ENCODE results near the gene HLCS. TPM values are rescaled to one million over a fixed set of nuclear protein-coding genes. Genes with fewer than 3 reads are reported as not detected.

Gene HLCS
- total RNA-seq, 1 donor from 2014 or later = 15.3 TPM

DNA sequence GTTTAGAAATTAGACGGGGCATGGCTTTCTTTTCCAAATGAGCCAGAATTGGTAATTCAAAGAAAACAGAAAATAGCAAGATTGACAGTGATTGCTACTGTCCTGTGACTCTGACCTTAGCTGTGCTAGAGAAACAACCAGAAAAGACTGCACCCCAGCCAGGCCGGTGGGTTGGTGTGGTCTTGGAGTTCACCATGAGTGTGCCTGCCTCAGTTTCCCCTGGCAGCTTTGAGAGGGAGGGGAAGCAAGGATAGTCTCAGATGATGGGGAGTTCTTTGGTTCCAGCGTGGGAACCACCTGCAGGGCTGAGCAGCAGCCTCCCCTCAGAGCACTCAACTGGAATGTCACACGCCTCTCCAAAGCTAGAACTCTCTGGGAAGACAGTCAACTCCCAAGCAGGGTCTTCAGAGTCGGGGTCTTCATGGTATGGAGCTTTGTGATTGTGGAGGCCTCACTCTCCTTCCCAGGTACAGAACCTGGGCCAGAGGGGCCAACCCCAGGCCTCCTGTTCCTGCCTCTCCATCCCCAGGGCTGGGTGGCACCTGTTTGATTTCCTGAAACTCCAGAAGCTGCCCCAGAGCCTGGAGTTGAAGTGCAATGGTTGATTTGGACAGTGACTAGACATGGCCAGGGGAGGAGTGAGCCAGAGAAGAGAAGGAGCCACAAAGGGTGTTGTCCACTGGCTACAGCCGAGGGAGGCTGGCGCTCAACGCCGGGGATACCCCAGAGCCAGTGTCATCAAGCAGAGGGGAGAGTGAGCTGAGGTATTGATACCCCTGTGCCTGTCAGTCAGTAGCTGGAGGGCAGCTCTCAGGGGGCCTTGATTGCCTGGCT is 231.9 kb downstream of the HLCS start:
- Mint-ChIP-seq H3K27me3 (peaks cover 2% of the 10 kb centered on the region), H3K27ac (no peak overlapping the region), H3K4me3 (no peak overlapping the region), H3K4me1 (no peaks in the 10 kb centered on the region), H3K36me3 (ENCODE audit: low read depth) (no peaks in the 10 kb centered on the region), H3K9me3 (no peaks in the 10 kb centered on the region)
- intact Hi-C loops (cut with micrococcal nuclease) = no loop called here
- DNase-seq = no peak

GRCh38 chr21:36733857-36734256 is 232.6 kb downstream of the HLCS start:
- intact Hi-C loops (cut with micrococcal nuclease) = no loop called here
- no peaks in the 10 kb centered on the region for H3K4me1 Mint-ChIP-seq
- H3K4me3 Mint-ChIP-seq = no peak overlapping the region
- DNase-seq = no peak
- H3K27me3 Mint-ChIP-seq = peaks cover under 1% of the 10 kb centered on the region
- H3K9me3 Mint-ChIP-seq = no peaks in the 10 kb centered on the region
- no peaks in the 10 kb centered on the region for H3K36me3 Mint-ChIP-seq (ENCODE audit: low read depth)
- H3K27ac Mint-ChIP-seq = no peak overlapping the region

DNA sequence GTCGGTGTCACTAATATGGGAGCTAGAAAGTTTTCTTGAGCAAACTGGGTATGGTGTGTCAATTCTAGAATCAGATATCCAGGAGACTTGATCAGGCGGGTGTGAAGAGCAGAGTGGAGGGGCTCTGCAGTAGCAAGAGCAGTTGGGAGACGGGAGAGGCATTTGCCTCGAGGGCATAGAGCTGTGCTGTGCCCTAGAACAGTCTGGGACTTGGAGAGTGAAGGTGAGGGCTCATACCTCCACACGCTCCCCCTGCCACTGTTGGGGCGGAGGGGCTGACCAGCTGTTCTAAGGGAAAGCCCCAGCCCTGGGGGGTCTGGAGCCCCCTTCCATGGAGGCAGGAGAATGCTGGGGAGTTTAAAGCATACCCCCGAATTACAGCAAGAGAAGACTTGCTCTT is 233.7 kb downstream of the HLCS start:
- no peak overlapping the region for H3K4me3 Mint-ChIP-seq
- no peaks in the 10 kb centered on the region for H3K4me1 Mint-ChIP-seq
- no peak overlapping the region for H3K27ac Mint-ChIP-seq
- H3K36me3 Mint-ChIP-seq (ENCODE audit: low read depth) = no peaks in the 10 kb centered on the region
- no peaks in the 10 kb centered on the region for H3K27me3 Mint-ChIP-seq
- H3K9me3 Mint-ChIP-seq = no peaks in the 10 kb centered on the region
- DNase-seq = no peak
- intact Hi-C loops (cut with micrococcal nuclease) = no loop called here

DNA sequence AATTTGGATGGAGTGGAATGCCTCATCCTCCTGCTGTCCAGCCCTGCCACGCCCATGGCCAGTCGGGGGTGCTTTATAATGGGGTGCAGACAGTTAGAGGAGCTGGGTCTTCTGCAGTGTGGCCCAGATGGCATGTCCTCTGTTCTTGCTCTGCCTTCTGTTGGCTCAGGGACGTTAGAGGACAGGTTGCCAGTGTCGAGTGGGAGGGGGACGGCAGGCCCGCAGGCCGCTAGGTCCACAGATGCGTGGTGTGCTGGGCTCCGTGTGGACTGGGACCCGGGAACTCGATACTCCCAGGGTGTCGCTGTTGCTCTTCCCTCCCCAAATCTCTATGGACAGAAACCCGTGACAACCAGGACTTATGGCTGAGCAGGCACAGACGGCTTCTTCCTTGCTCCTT is 234.3 kb downstream of the HLCS start:
- intact Hi-C loops (cut with micrococcal nuclease) = no loop called here
- H3K4me3 Mint-ChIP-seq = no peak overlapping the region
- no peaks in the 10 kb centered on the region for H3K27me3 Mint-ChIP-seq
- DNase-seq = no peak
- no peaks in the 10 kb centered on the region for H3K4me1 Mint-ChIP-seq
- no peaks in the 10 kb centered on the region for H3K9me3 Mint-ChIP-seq
- H3K36me3 Mint-ChIP-seq (ENCODE audit: low read depth) = no peaks in the 10 kb centered on the region
- no peak overlapping the region for H3K27ac Mint-ChIP-seq

GRCh38 chr21:36730291-36731281 is 235.9 kb downstream of the HLCS start:
- no peak for DNase-seq
- Mint-ChIP-seq H3K9me3 (no peaks in the 10 kb centered on the region), H3K27ac (no peak overlapping the region), H3K27me3 (no peaks in the 10 kb centered on the region), H3K4me3 (no peak overlapping the region), H3K36me3 (ENCODE audit: low read depth) (no peaks in the 10 kb centered on the region), H3K4me1 (no peaks in the 10 kb centered on the region)
- intact Hi-C loops (cut with micrococcal nuclease) = no loop called here

GRCh38 chr21:36729310-36729970 is 237.0 kb downstream of the HLCS start:
- no peak for DNase-seq
- intact Hi-C loops (cut with micrococcal nuclease) = no loop called here
- Mint-ChIP-seq H3K4me1 (no peaks in the 10 kb centered on the region), H3K9me3 (no peaks in the 10 kb centered on the region), H3K4me3 (no peak overlapping the region), H3K27ac (no peak overlapping the region), H3K27me3 (no peaks in the 10 kb centered on the region), H3K36me3 (ENCODE audit: low read depth) (no peaks in the 10 kb centered on the region)

DNA sequence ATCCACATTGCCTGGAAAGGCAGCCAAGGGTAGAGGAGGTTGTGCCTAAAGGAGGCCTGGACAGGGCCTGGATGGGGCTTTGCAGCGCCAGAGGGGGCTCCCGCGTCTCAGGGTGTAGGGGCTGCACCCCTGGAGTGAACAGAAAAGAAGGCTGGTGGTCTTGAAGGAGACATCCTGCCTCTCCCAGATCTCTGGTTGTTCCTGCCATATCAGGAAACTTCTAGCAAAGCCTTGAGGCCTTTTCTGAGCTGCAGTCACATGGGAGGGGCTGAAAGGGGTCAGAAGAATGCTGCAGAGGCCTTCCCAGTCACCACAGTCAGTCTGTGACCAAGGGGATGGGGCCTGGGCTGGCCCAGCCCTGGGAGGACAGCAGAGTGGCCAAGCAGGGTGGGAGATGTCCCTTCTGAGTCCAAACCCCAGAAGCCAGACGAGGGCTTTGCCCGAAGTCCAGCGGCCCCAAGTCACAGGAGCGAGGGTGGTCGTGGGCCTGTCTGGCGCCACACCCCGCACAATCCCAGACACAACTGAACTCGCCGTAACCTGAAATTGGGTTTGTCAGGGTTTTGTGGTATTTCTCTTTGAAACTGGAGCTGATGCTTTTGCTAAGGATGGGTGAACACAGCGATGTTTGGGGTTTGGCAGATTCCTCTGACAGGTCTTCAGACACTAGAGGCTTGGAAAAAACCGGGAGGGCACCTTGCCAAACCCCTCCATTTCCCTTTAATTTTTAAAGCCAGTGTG is 237.9 kb downstream of the HLCS start:
- H3K4me1 Mint-ChIP-seq = no peaks in the 10 kb centered on the region
- H3K9me3 Mint-ChIP-seq = no peaks in the 10 kb centered on the region
- H3K27ac Mint-ChIP-seq = no peak overlapping the region
- no peaks in the 10 kb centered on the region for H3K27me3 Mint-ChIP-seq
- no peaks in the 10 kb centered on the region for H3K36me3 Mint-ChIP-seq (ENCODE audit: low read depth)
- no peak for DNase-seq
- H3K4me3 Mint-ChIP-seq = no peak overlapping the region
- intact Hi-C loops (cut with micrococcal nuclease) = no loop called here

DNA sequence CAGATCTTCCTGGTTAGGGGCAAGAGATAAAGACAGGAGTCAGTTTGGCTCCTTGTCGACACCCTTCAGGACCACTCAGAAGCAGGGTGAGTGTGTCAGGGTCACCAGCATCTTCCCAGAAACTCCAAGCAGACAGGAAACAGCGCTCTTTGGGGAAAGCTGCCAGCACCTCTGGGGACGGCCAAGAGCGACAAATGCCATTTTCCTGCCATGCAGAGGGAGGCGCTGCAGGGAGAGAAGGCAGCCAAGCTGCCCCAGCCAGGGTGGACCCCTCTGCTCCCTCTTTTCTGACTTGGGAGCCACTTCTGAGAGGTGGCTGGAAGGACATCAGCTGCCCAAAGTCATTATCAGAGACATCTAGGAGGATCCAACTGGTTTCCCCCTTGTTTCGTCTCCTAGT is 238.6 kb downstream of the HLCS start:
- H3K27me3 Mint-ChIP-seq = no peaks in the 10 kb centered on the region
- H3K27ac Mint-ChIP-seq = no peak overlapping the region
- no peaks in the 10 kb centered on the region for H3K4me1 Mint-ChIP-seq
- no peak for DNase-seq
- no peak overlapping the region for H3K4me3 Mint-ChIP-seq
- no peaks in the 10 kb centered on the region for H3K9me3 Mint-ChIP-seq
- no peaks in the 10 kb centered on the region for H3K36me3 Mint-ChIP-seq (ENCODE audit: low read depth)
- intact Hi-C loops (cut with micrococcal nuclease) = no loop called here

- intact Hi-C loops (cut with micrococcal nuclease) = no loop called here
- no peak overlapping the region for H3K4me3 Mint-ChIP-seq
- no peak overlapping the region for H3K27ac Mint-ChIP-seq
- no peak for DNase-seq
- no peaks in the 10 kb centered on the region for H3K36me3 Mint-ChIP-seq (ENCODE audit: low read depth)
- H3K9me3 Mint-ChIP-seq = no peaks in the 10 kb centered on the region
- H3K4me1 Mint-ChIP-seq = no peaks in the 10 kb centered on the region
- peaks cover under 1% of the 10 kb centered on the region for H3K27me3 Mint-ChIP-seq
Observed at GRCh38 chr21:36725793-36726386, 240.6 kb downstream of the HLCS start.

DNA sequence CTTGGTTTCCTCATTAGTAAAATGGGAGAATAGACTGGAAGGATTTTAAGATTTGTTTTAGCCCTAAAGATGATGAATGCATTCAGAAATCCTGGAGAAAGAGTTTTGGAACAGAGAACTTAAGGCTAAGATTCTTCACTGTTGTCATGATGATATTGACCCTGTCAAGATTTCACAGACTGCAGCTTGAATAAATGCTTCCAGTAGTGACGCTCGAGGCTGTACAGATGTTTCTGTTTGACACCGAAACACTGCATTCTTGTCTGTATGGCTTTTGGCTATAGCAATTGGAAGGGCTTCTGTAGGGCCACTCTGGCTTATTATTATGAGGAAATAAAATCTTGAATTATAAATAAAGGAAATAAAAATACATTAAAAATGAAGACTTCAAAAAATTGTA is 241.8 kb downstream of the HLCS start:
- H3K4me3 Mint-ChIP-seq = no peak overlapping the region
- DNase-seq = no peak
- peaks cover 3% of the 10 kb centered on the region for H3K27me3 Mint-ChIP-seq
- no peak overlapping the region for H3K27ac Mint-ChIP-seq
- no peaks in the 10 kb centered on the region for H3K9me3 Mint-ChIP-seq
- no peaks in the 10 kb centered on the region for H3K36me3 Mint-ChIP-seq (ENCODE audit: low read depth)
- no peaks in the 10 kb centered on the region for H3K4me1 Mint-ChIP-seq
- intact Hi-C loops (cut with micrococcal nuclease) = no loop called here

DNA sequence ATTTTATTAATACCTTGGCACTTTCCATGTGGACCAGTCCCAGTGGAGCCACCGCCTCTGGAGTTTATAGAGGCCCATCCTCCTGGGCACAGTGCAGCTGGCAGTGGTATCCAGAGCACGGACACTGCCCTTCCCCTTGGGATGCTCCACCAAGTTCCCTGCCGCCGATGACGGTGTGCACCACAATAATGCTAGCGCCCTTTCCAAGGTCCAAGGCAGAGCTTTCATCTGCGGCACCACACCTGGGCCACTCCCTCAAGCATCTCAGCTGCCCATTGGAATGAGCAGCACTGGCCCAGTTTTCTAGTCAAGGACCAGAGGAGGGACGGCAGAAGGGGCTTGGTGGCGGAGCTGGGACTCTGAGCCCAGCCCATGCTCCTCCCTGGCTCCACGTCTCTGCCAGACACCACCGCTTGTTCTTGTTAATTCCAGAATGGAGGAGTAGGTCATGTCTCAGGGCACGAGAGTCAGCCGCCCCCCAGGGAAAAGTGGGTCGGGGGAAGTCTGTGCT is 243.0 kb downstream of the HLCS start:
- Mint-ChIP-seq H3K27ac (no peak overlapping the region), H3K27me3 (peaks cover 3% of the 10 kb centered on the region), H3K4me3 (no peak overlapping the region), H3K36me3 (ENCODE audit: low read depth) (no peaks in the 10 kb centered on the region), H3K4me1 (no peaks in the 10 kb centered on the region), H3K9me3 (no peaks in the 10 kb centered on the region)
- intact Hi-C loops (cut with micrococcal nuclease) = no loop called here
- no peak for DNase-seq

GRCh38 chr21:36722370-36723368 is 243.8 kb downstream of the HLCS start:
- no peak overlapping the region for H3K27ac Mint-ChIP-seq
- DNase-seq = no peak
- no peaks in the 10 kb centered on the region for H3K4me1 Mint-ChIP-seq
- no peak overlapping the region for H3K4me3 Mint-ChIP-seq
- intact Hi-C loops (cut with micrococcal nuclease) = no loop called here
- H3K9me3 Mint-ChIP-seq = no peaks in the 10 kb centered on the region
- H3K36me3 Mint-ChIP-seq (ENCODE audit: low read depth) = no peaks in the 10 kb centered on the region
- H3K27me3 Mint-ChIP-seq = peaks cover 3% of the 10 kb centered on the region

All from activated CD4-positive, alpha-beta T cell treated with anti-CD3 and anti-CD28 coated beads, Interleukin-2, amount 10 ng/mL, durations not matched to agents 24 days and 14 days (primary cell).